Measurements from ENCODE around the gene MBNL2.

The MBNL2 gene

DNA sequence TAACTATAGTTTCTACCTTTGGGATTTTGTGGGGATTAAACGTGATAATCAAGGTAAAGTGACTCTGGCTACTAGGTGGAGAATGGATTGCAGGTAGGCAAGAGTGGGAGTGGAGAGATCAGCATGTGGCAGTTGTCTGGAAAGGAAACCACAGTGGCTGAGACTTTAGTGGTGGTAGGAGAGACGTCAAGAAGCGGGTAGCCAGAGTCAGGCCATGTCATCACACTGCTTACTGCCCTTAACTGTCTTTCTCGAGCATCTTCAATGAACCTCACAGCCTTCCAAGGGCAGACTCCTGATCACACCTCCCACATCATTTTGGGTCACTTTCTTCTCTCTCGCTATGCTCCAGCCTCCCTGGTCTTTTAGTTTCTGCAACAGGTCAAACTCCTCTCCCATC lies 28.6 kb upstream of the MBNL2 start:
- H3K4me2 ChIP-seq (ENCODE audit: low read length), result no peak overlapping the region
- H2AFZ ChIP-seq (ENCODE audit: low read depth, low read length), result no peak overlapping the region
- no peak for TF ChIP-seq EZH2phosphoT487 (IDR thresholded peaks at IDR 0.05; ENCODE audit: low read depth)
- TF ChIP-seq, protein P1, sequence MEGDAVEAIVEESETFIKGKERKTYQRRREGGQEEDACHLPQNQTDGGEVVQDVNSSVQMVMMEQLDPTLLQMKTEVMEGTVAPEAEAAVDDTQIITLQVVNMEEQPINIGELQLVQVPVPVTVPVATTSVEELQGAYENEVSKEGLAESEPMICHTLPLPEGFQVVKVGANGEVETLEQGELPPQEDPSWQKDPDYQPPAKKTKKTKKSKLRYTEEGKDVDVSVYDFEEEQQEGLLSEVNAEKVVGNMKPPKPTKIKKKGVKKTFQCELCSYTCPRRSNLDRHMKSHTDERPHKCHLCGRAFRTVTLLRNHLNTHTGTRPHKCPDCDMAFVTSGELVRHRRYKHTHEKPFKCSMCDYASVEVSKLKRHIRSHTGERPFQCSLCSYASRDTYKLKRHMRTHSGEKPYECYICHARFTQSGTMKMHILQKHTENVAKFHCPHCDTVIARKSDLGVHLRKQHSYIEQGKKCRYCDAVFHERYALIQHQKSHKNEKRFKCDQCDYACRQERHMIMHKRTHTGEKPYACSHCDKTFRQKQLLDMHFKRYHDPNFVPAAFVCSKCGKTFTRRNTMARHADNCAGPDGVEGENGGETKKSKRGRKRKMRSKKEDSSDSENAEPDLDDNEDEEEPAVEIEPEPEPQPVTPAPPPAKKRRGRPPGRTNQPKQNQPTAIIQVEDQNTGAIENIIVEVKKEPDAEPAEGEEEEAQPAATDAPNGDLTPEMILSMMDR (IDR thresholded peaks at IDR 0.05; ENCODE audit: low read depth, low read length), result no peak
- no peaks in the 10 kb centered on the region for H4K20me1 ChIP-seq (ENCODE audit: insufficient read depth, low read length)
- no peaks in the 10 kb centered on the region for H3K36me3 ChIP-seq (replicated peaks; ENCODE audit: low read depth, low read length)
- no peak overlapping the region for H3K4me3 ChIP-seq (ENCODE audit: low read length)
- no peaks in the 10 kb centered on the region for H3K79me2 ChIP-seq (ENCODE audit: low read length)
- no peaks in the 10 kb centered on the region for H3K4me1 ChIP-seq (ENCODE audit: low read length)
- H3K27ac ChIP-seq (ENCODE audit: low read length), result no peak overlapping the region
- peaks cover 9% of the 10 kb centered on the region for H3K27me3 ChIP-seq (ENCODE audit: low read depth, low read length)
- H3K9me3 ChIP-seq (ENCODE audit: insufficient read depth, low read length), result no peaks in the 10 kb centered on the region
- no peak overlapping the region for H3K9ac ChIP-seq (ENCODE audit: low read length)

DNA sequence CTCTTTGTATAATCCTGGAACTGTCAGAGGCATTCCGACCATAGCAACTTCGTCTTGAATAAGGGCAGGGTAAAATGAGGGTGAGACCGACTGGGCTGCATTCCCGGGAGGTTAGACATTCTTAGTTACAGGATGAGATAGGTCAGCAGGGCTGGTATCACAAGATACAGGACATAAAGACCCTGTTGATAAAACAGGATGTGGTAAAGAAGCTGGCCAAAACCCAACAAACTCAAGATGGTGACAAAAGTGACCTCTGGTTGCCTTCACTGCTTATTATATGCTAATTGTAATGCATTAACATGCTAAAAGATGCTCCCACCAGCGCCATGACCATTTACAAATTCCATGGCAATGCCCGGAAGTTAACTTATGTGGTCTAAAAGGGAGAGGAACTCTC lies 27.7 kb upstream of the MBNL2 start:
- Histone ChIP-seq H3K27me3 (ENCODE audit: low read depth, low read length) (peaks cover 6% of the 10 kb centered on the region; the same call in 1 of the 2 replicates), H3K27ac (ENCODE audit: low read length) (no peak overlapping the region), H3K9ac (ENCODE audit: low read length) (no peak overlapping the region), H4K20me1 (ENCODE audit: insufficient read depth, low read length) (no peaks in the 10 kb centered on the region), H3K4me2 (ENCODE audit: low read length) (no peak overlapping the region), H3K36me3 (replicated peaks; ENCODE audit: low read depth, low read length) (no peaks in the 10 kb centered on the region), H3K79me2 (ENCODE audit: low read length) (no peaks in the 10 kb centered on the region), H2AFZ (ENCODE audit: low read depth, low read length) (no peak overlapping the region), H3K4me3 (ENCODE audit: low read length) (no peak overlapping the region), H3K9me3 (ENCODE audit: insufficient read depth, low read length) (no peaks in the 10 kb centered on the region), H3K4me1 (ENCODE audit: low read length) (no peaks in the 10 kb centered on the region)
- TF ChIP-seq EZH2phosphoT487 (IDR thresholded peaks at IDR 0.05; ENCODE audit: low read depth), result no peak
- TF ChIP-seq, protein P1 (IDR thresholded peaks at IDR 0.05; ENCODE audit: low read depth, low read length), result no peak

DNA sequence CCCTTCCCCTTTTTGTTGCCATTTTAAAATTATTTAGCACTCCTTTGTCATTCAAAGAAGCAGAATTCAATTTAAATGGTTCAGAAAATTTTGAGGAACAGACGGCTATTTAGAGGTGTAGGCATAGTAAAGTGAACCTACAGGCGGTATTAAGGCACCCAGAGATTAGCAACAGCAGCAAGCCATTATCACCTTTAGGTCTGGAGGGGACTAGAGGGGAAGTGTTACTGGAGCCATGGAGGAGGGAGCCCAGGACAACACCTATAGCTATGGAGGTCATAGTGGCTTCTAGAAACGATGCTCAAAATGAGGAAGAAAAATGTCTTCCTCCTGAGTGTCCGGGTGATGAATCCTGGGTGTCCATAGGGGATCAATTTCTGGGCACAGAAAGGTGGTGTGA lies 25.8 kb upstream of the MBNL2 start:
- Histone ChIP-seq H4K20me1 (ENCODE audit: insufficient read depth, low read length) (no peaks in the 10 kb centered on the region), H3K36me3 (replicated peaks; ENCODE audit: low read depth, low read length) (no peaks in the 10 kb centered on the region), H3K4me3 (ENCODE audit: low read length) (no peak overlapping the region), H3K9me3 (ENCODE audit: insufficient read depth, low read length) (no peaks in the 10 kb centered on the region), H3K9ac (ENCODE audit: low read length) (no peak overlapping the region), H2AFZ (ENCODE audit: low read depth, low read length) (no peak overlapping the region), H3K79me2 (ENCODE audit: low read length) (no peaks in the 10 kb centered on the region), H3K27me3 (ENCODE audit: low read depth, low read length) (peaks cover 9% of the 10 kb centered on the region; the same call in 1 of the 2 replicates), H3K4me1 (ENCODE audit: low read length) (no peaks in the 10 kb centered on the region), H3K4me2 (ENCODE audit: low read length) (no peak overlapping the region), H3K27ac (ENCODE audit: low read length) (no peak overlapping the region)
- TF ChIP-seq, protein P1 (IDR thresholded peaks at IDR 0.05; ENCODE audit: low read depth, low read length), result no peak
- TF ChIP-seq EZH2phosphoT487 (IDR thresholded peaks at IDR 0.05; ENCODE audit: low read depth), result no peak

DNA sequence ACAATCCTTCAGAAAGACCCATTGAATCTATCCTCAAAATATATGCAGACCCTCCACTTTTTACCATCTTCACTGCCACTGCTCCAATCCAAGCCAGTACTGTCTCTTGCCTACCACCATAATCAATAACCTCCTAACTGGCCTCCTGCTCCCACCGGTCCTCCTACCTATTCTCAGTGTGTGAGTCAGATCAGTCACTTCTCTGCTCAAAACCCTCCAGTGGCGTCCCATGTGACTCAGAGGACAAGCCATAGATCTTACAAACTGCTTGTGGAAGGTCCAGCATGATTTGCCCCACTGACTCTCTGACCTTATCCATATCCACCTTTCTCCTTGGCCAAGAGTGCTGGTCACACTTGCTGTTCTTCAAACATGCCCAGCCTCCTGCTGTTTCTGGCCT lies 23.4 kb upstream of the MBNL2 start:
- Histone ChIP-seq H3K9ac (ENCODE audit: low read length) (no peak overlapping the region), H3K36me3 (replicated peaks; ENCODE audit: low read depth, low read length) (no peaks in the 10 kb centered on the region), H3K9me3 (ENCODE audit: insufficient read depth, low read length) (no peaks in the 10 kb centered on the region), H4K20me1 (ENCODE audit: insufficient read depth, low read length) (no peaks in the 10 kb centered on the region), H3K4me2 (ENCODE audit: low read length) (no peak overlapping the region), H3K4me3 (ENCODE audit: low read length) (no peak overlapping the region), H3K27ac (ENCODE audit: low read length) (no peak overlapping the region), H2AFZ (ENCODE audit: low read depth, low read length) (no peak overlapping the region), H3K79me2 (ENCODE audit: low read length) (no peaks in the 10 kb centered on the region), H3K27me3 (ENCODE audit: low read depth, low read length) (peaks cover 9% of the 10 kb centered on the region; the same call in 1 of the 2 replicates), H3K4me1 (ENCODE audit: low read length) (no peaks in the 10 kb centered on the region)
- TF ChIP-seq, protein P1 (IDR thresholded peaks at IDR 0.05; ENCODE audit: low read depth, low read length), result no peak
- TF ChIP-seq EZH2phosphoT487 (IDR thresholded peaks at IDR 0.05; ENCODE audit: low read depth), result no peak
